Body of pancreas (tissue), 4 donors: ENCODE measurements around the gene YOD1.

Experiments
- CTCF ChIP-seq, 7 experiments: fragments of 450-650 bp in 4 of 7; fragments of 200-600 bp in 3 of 7; sonication (generic) in 3 of 7; IDR thresholded peaks; one replicate each; pipeline ENCODE4 v1.5.1; 2016 to 2019; ENCODE audit warnings: antibody characterized with exemption in 7 of 7
- POLR2A ChIP-seq, 3 donors: fragments of 450-650 bp; IDR thresholded peaks; one replicate each; pipeline ENCODE4 v1.6.1; 2016; ENCODE audit warnings: antibody characterized with exemption in 3 of 3, mild to moderate bottlenecking in 2 of 3

GRCh38 chr1:207007352-207008033 is 43.5 kb downstream of the YOD1 start:
- TF ChIP-seq CTCF (IDR thresholded peaks at IDR 0.05) (no peak), POLR2A (IDR thresholded peaks at IDR 0.05) (peak in 1 of 3 donors; percentile 53)
